Neural progenitor cell (in vitro differentiated cells): ENCODE data around the gene ANGPTL7.

Experiments used
- CTCF ChIP-seq: fragments of 200-600 bp; sonication (generic); IDR thresholded peaks from 2 replicates; pipeline ENCODE4 v1.5.1; 2017; ENCODE audit warnings: antibody characterized with exemption, mild to moderate bottlenecking
- EZH2 ChIP-seq: fragments of 200-600 bp; sonication (generic); IDR thresholded peaks from 2 replicates; pipeline ENCODE4 v1.6.1; 2017; ENCODE audit warnings: antibody characterized with exemption, mild to moderate bottlenecking, moderate library complexity
- EZH2phosphoT487 ChIP-seq: fragments of 200-600 bp; sonication (generic); IDR thresholded peaks from 2 replicates; pipeline ENCODE4 v1.6.1; 2017; ENCODE audit warnings: antibody characterized with exemption

GRCh38 chr1:11178021-11179015, 10.8 kb upstream of the ANGPTL7 start:
- TF ChIP-seq CTCF (no peak), EZH2 (no peak), EZH2phosphoT487 (no peak)
